22Rv1 (cell line): ENCODE data around the gene CDK13.
"Not testable (repeated sequence)": the region's sequence is repeated elsewhere in the genome, so short reads cannot be mapped to it uniquely, and the experiment has no call there.

ENCODE experiments used
- H3K27ac ChIP-seq: fragments of 450-650 bp; 2 replicates; pipeline ENCODE4 v1.5.1; 2017
- CTCF ChIP-seq: fragments of 450-650 bp; IDR thresholded peaks from 2 replicates; pipeline ENCODE4 v1.5.1; 2017; ENCODE audit warnings: mild to moderate bottlenecking
- ZFX ChIP-seq: fragments of 450-650 bp; IDR thresholded peaks from 2 replicates; pipeline ENCODE4 v1.6.1; 2017; ENCODE audit warnings: antibody characterized with exemption, borderline replicate concordance

Gene CDK13

GRCh38 chr7:39949971-39950472, at the start of gene CDK13:
Gene CDK13 (plus strand): TSS chr7:39950256. CDS start chr7:39950642, 386 bp downstream.
- H3K27ac ChIP-seq: peak within 1 kb of the TSS; percentile 99
- no peak for TF ChIP-seq ZFX
- peak; percentile 9; the same call in 1 of the 2 replicates for TF ChIP-seq CTCF

- H3K27ac ChIP-seq: no peak overlapping the region
- TF ChIP-seq CTCF (no peak), ZFX (no peak)
Measured at GRCh38 chr7:39904077-39904486, 46.0 kb upstream of the CDK13 start.

GRCh38 chr7:39908141-39908540, 41.9 kb upstream of the CDK13 start:
- H3K27ac ChIP-seq: no peak overlapping the region
- TF ChIP-seq CTCF (no peak), ZFX (no peak)

GRCh38 chr7:39908973-39909372, 41.1 kb upstream of the CDK13 start:
- no peak overlapping the region for H3K27ac ChIP-seq
- TF ChIP-seq CTCF (no peak), ZFX (no peak)

GRCh38 chr7:39909526-39909925, 40.5 kb upstream of the CDK13 start:
- TF ChIP-seq ZFX: no peak
- TF ChIP-seq CTCF: no peak
- H3K27ac ChIP-seq: no peak overlapping the region

GRCh38 chr7:39910108-39910869, 39.8 kb upstream of the CDK13 start:
- no peak overlapping the region for H3K27ac ChIP-seq
- TF ChIP-seq CTCF (no peak), ZFX (no peak)

GRCh38 chr7:39911167-39911566, 38.9 kb upstream of the CDK13 start:
- TF ChIP-seq CTCF (no peak), ZFX (no peak)
- H3K27ac ChIP-seq: no peak overlapping the region

GRCh38 chr7:39915847-39916246, 34.2 kb upstream of the CDK13 start:
- not testable (repeated sequence) for H3K27ac ChIP-seq
